GM12878 (cell line): ENCODE results near the gene CSTA. TPM values are rescaled to one million over a fixed set of nuclear protein-coding genes. Genes with fewer than 3 reads are reported as not detected.

Source experiments
- ATAC-seq: fragments of 200-7000 bp; cut with Tn5 transposase; 3 replicates; pipeline ENCODE4 v1.9.1; 2020; ENCODE audit warnings: mild to moderate bottlenecking, moderate library complexity
- BruUV-seq: library from RNA; stranded (reverse); fragments of 400-500 nt; replicated peaks from 2 replicates; lab custom pipeline; 2021; lab: Mats Ljungman, UMichigan
- CTCF ChIA-PET: fragments of 300-600 bp; sonication (Branson Sonifier 250); formaldehyde crosslinking; extraction: SDS; loops from one replicate; lab custom pipeline; 2021; ENCODE audit warnings: inconsistent platforms; lab: Yijun Ruan, JAX
- POLR2A ChIA-PET: fragments of 350-600 bp; formaldehyde crosslinking; extraction: SDS; loops from one replicate; lab custom pipeline; 2021; ENCODE audit warnings: inconsistent platforms; lab: Charles Lee
- RAD21 ChIA-PET: fragments of 300-600 bp; sonication (Branson Sonifier 250); formaldehyde crosslinking; loops from one replicate; lab custom pipeline; 2023; ENCODE audit warnings: antibody characterized with exemption; ENCODE audit not compliant: unreplicated experiment; lab: Charles Lee
- SMC1A ChIA-PET: fragments of 300-600 bp; sonication (Branson Sonifier 250); formaldehyde crosslinking; loops from one replicate; lab custom pipeline; 2023; ENCODE audit not compliant: unreplicated experiment, uncharacterized antibody; lab: Charles Lee
- DNase-seq: peaks from one replicate; pipeline ENCODE4 v3.0.0-alpha.2; 2011; ENCODE audit warnings: low read depth, low spot score
- FAIRE-seq: peaks from 3 replicates; lab custom pipeline; 2011; peaks lifted over from hg19 to GRCh38; lab: Jason Lieb, UNC
- H2AFZ ChIP-seq: 2 replicates; pipeline ENCODE4 v1.6.0; 2011; ENCODE audit warnings: low read depth, low read length, control low read depth; ENCODE audit not compliant: control insufficient read depth
- H3K27ac ChIP-seq: 2 replicates; pipeline ENCODE4 v1.5.1; 2011; ENCODE audit warnings: control low read depth; ENCODE audit not compliant: control insufficient read depth, insufficient read depth
- H3K27me3 ChIP-seq, 2 experiments: replicated peaks in 1 of 2; 2 replicates each; pipeline versions ENCODE4 v1.6.0 to v1.6.1; 2011; ENCODE audit warnings: low read length in 1 of 2; ENCODE audit not compliant: control insufficient read depth in 2 of 2, insufficient read depth in 2 of 2
- H3K36me3 ChIP-seq, 2 experiments: 2 replicates each; pipeline ENCODE4 v1.5.1; 2011; ENCODE audit warnings: low read length in 1 of 2; ENCODE audit not compliant: control insufficient read depth in 2 of 2, insufficient read depth in 2 of 2
- H3K4me1 ChIP-seq: 2 replicates; pipeline ENCODE4 v1.6.1; 2011; ENCODE audit warnings: mild to moderate bottlenecking, low read length, moderate library complexity, mixed read lengths; ENCODE audit not compliant: control insufficient read depth, insufficient read depth
- H3K4me2 ChIP-seq: 2 replicates; pipeline ENCODE4 v1.6.0; 2011; ENCODE audit warnings: control low read depth; ENCODE audit not compliant: control insufficient read depth, insufficient read depth
- H3K4me3 ChIP-seq: fragments of 200-600 bp; sonication (generic); 2 replicates; pipeline ENCODE4 v1.5.1; 2016
- H3K79me2 ChIP-seq: 2 replicates; pipeline ENCODE4 v1.6.0; 2011; ENCODE audit warnings: low read length; ENCODE audit not compliant: control insufficient read depth, insufficient read depth
- H3K9ac ChIP-seq: 2 replicates; pipeline ENCODE4 v1.8.0; 2011; ENCODE audit warnings: low read length, control low read depth, mixed read lengths; ENCODE audit not compliant: control insufficient read depth, insufficient read depth
- H3K9me3 ChIP-seq: replicated peaks from 3 replicates; pipeline ENCODE4 v1.5.1; 2011; ENCODE audit warnings: mild to moderate bottlenecking, low read length; ENCODE audit not compliant: control insufficient read depth, insufficient read depth
- H4K20me1 ChIP-seq: 2 replicates; pipeline ENCODE4 v1.6.0; 2011; ENCODE audit not compliant: control insufficient read depth, insufficient read depth
- BACH1 ChIP-seq: fragments of 450-650 bp; IDR thresholded peaks from 2 replicates; pipeline ENCODE4 v1.6.1; 2017; ENCODE audit warnings: mild to moderate bottlenecking, borderline replicate concordance
- HDGF ChIP-seq: fragments of 450-650 bp; IDR thresholded peaks from 2 replicates; pipeline ENCODE4 v1.6.1; 2016; ENCODE audit warnings: antibody characterized with exemption
- KDM1A ChIP-seq: fragments of 200-600 bp; sonication (generic); IDR thresholded peaks from 2 replicates; pipeline ENCODE4 v1.6.1; 2016; ENCODE audit warnings: borderline replicate concordance
- MYB ChIP-seq: fragments of 150-350 bp; IDR thresholded peaks from 2 replicates; pipeline ENCODE4 v1.6.1; 2014; ENCODE audit warnings: mild to moderate bottlenecking, low read depth, low read length, borderline replicate concordance
- MYC ChIP-seq: IDR thresholded peaks from 2 replicates; pipeline ENCODE4 v1.6.1; 2011; ENCODE audit warnings: mild to moderate bottlenecking, low read length, moderate library complexity, inconsistent platforms; ENCODE audit not compliant: insufficient read depth, insufficient replicate concordance, insufficient read length, severe bottlenecking
- NRF1 ChIP-seq: conservative IDR thresholded peaks from 2 replicates; pipeline ENCODE4 v1.6.1; 2011; ENCODE audit warnings: mild to moderate bottlenecking, low read depth, low read length, improper control_type of control experiment
- POU2F2 ChIP-seq: IDR thresholded peaks from 3 replicates; pipeline ENCODE4 v1.6.1; 2011; ENCODE audit warnings: low read depth, mild to moderate bottlenecking, low read length, borderline replicate concordance
- SIN3A ChIP-seq: IDR thresholded peaks from 2 replicates; pipeline ENCODE4 v1.6.1; 2012; ENCODE audit warnings: low read depth, low read length, improper control_type of control experiment
- TCF7 ChIP-seq: IDR thresholded peaks from 2 replicates; pipeline ENCODE4 v1.6.1; 2014; ENCODE audit warnings: antibody characterized with exemption, borderline replicate concordance
- ZBED1 ChIP-seq: IDR thresholded peaks from 2 replicates; pipeline ENCODE4 v1.6.1; 2016; ENCODE audit warnings: borderline replicate concordance
- ZZZ3 ChIP-seq: IDR thresholded peaks from 2 replicates; pipeline ENCODE4 v1.6.1; 2011; ENCODE audit warnings: low read depth; ENCODE audit not compliant: control insufficient read depth, insufficient read length
- WGBS: methylation state at CpG from one replicate; pipeline ENCODE4 v1.1.6; 2016; ENCODE audit warnings: low lambda C conversion rate; ENCODE audit not compliant: insufficient replicate concordance, insufficient coverage; ENCODE audit errors: missing lambda C conversion rate; 5-methylcytosine and 5-hydroxymethylcytosine counted together
- in situ Hi-C: fragments of 300-500 bp; cut with MboI; formaldehyde crosslinking; loops from 9 replicates; pipeline ENCODE4 v1.14.3; 2018; ENCODE audit warnings: mixed read lengths
- intact Hi-C: fragments of 100-400 bp; cut with micrococcal nuclease; formaldehyde crosslinking; loops from one replicate; pipeline ENCODE4 v1.14.2; 2022; ENCODE audit not compliant: unreplicated experiment
- polyA plus RNA-seq, 11 experiments: library from polyadenylated mRNA; depleted of rRNA in 4 of 11; unstranded in 6 of 11; stranded (reverse) in 5 of 11; fragments of >200 nt; fragmentation: Nextera tagmentation in 4 of 11; fragmentation: Illumina TruSeq in 1 of 11; extraction: Ambion mirVana in 4 of 11; extraction: Trizol in 1 of 11; gene quantifications; 1 replicate in 1 of 11; 2 replicates in 10 of 11; pipeline versions ENCODE4 v1.2.1 to v1.2.3, GENCODE V29; 2011 to 2016; ENCODE audit warnings: inconsistent platforms in 2 of 11, missing spikeins in 2 of 11, low read depth in 1 of 11
- total RNA-seq, 4 experiments: library from RNA; depleted of rRNA in 3 of 4; stranded (reverse); fragments of >200 nt in 3 of 4; fragmentation: Illumina TruSeq in 1 of 4; extraction: Trizol in 1 of 4; gene quantifications; 2 replicates each; pipeline versions ENCODE4 v1.2.1 to v1.2.3, GENCODE V29; 2013 to 2021

Gene CSTA
- total and polyA plus RNA-seq, 10 of the 15 experiments (the other 5 are each of a cell fraction or from before 2014, with no cell fraction given) = 1.8 to 6.7 (median 3.4) TPM

- Histone ChIP-seq H4K20me1 (no peaks in the 10 kb centered on the region), H3K27me3 (no peaks in the 10 kb centered on the region), H3K36me3 (no peaks in the 10 kb centered on the region), H3K9ac (no peak overlapping the region), H3K79me2 (no peaks in the 10 kb centered on the region), H3K4me1 (no peaks in the 10 kb centered on the region), H2AFZ (no peak overlapping the region), H3K4me3 (no peak overlapping the region), H3K27ac (no peak overlapping the region), H3K9me3 (no peaks in the 10 kb centered on the region; the same call in 2 of the 3 replicates), H3K4me2 (no peak overlapping the region)
- SMC1A ChIA-PET = no interaction called here
- RAD21 ChIA-PET = interaction anchor here (0.9 kb wide), 1 partner anchor 242 kb away, joined by 6 read pairs; no protein-coding TSS in a partner anchor
- TF ChIP-seq POU2F2 (no peak), BACH1 (no peak), MYC (no peak), TCF7 (no peak), MYB (no peak), ZBED1 (no peak), NRF1 (no peak), ZZZ3 (no peak), HDGF (no peak), KDM1A (no peak), SIN3A (no peak)
- ATAC-seq (no peak), FAIRE-seq (no peak), DNase-seq (no peak)
- 20% methylated on average over 1 of the region's 1 CpG for WGBS
- POLR2A ChIA-PET = no interaction called here
- BruUV-seq = no TSS peak
- intact Hi-C loops = no loop called here
- in situ Hi-C loops = no loop called here
- CTCF ChIA-PET = no interaction called here
These were observed 17.8 kb downstream of the CSTA start for GRCh38 chr3:122342803-122343202.
